ENCODE measurements around the gene FOXD3. TPM values are rescaled to one million over a fixed set of nuclear protein-coding genes. Genes with fewer than 3 reads are reported as not detected.

FOXD3 gene
- total RNA-seq, 1 experiment from 2014 or later = 0.80 TPM

GRCh38 chr1:63323865-63324778 is 1.8 kb downstream of the FOXD3 start:
- H3K36me3 ChIP-seq (ENCODE audit: control insufficient read depth, insufficient read depth, low read length) = no peaks in the 10 kb centered on the region
- ChIA-PET CTCF (no interaction called here), POLR2A (no interaction called here)
- H3K4me3 ChIP-seq (ENCODE audit: low read depth in 2 of 2, low read length in 2 of 2) = no peak overlapping the region
- TF ChIP-seq REST (IDR thresholded peaks at IDR 0.05; ENCODE audit: insufficient read depth in 1 of 2, low read depth in 2 of 2, low read length in 1 of 2) (no peak), POLR2AphosphoS5 (IDR thresholded peaks at IDR 0.05; ENCODE audit: low read depth, low read length) (no peak)
- TF ChIP-seq, protein P1, sequence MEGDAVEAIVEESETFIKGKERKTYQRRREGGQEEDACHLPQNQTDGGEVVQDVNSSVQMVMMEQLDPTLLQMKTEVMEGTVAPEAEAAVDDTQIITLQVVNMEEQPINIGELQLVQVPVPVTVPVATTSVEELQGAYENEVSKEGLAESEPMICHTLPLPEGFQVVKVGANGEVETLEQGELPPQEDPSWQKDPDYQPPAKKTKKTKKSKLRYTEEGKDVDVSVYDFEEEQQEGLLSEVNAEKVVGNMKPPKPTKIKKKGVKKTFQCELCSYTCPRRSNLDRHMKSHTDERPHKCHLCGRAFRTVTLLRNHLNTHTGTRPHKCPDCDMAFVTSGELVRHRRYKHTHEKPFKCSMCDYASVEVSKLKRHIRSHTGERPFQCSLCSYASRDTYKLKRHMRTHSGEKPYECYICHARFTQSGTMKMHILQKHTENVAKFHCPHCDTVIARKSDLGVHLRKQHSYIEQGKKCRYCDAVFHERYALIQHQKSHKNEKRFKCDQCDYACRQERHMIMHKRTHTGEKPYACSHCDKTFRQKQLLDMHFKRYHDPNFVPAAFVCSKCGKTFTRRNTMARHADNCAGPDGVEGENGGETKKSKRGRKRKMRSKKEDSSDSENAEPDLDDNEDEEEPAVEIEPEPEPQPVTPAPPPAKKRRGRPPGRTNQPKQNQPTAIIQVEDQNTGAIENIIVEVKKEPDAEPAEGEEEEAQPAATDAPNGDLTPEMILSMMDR (IDR thresholded peaks at IDR 0.05) = no peak
- H3K27ac ChIP-seq (ENCODE audit: low read length) = no peak overlapping the region
- H3K27me3 ChIP-seq (ENCODE audit: control insufficient read depth, insufficient read depth, low read length) = no peaks in the 10 kb centered on the region; the same call in 1 of the 2 replicates
- no TSS peak for BruUV-seq (replicated peaks)
- ATAC-seq = no peak
- peaks cover 3% of the 10 kb centered on the region for H3K4me1 ChIP-seq (ENCODE audit: control insufficient read depth, insufficient read depth, low read length)
- DNase-seq (ENCODE audit: low read depth, low spot score) = no peak
- no peaks in the 10 kb centered on the region for H3K9me3 ChIP-seq (ENCODE audit: control insufficient read depth, insufficient read depth, low read depth, low read length)
- in situ Hi-C loops (cut with HindIII; ENCODE audit: low pct_unique_long_range_greater_than_20kb, low sequenced_read_pairs) (no loop called here), intact Hi-C loops (cut with micrococcal nuclease; ENCODE audit: unreplicated experiment) (no loop called here)

GRCh38 chr1:63324779-63325119 is 2.4 kb downstream of the FOXD3 start:
- no TSS peak for BruUV-seq (replicated peaks)
- ATAC-seq (no peak), DNase-seq (ENCODE audit: low read depth, low spot score) (no peak)
- intact Hi-C loops (cut with micrococcal nuclease; ENCODE audit: unreplicated experiment) = loop anchor here (5.0 kb wide), 3 partner anchors 118 to 213 kb away; partner anchors contain the start of genes EFCAB7 and ITGB3BP
- Histone ChIP-seq H3K9me3 (ENCODE audit: control insufficient read depth, insufficient read depth, low read depth, low read length) (no peaks in the 10 kb centered on the region), H3K36me3 (ENCODE audit: control insufficient read depth, insufficient read depth, low read length) (no peaks in the 10 kb centered on the region), H3K4me1 (ENCODE audit: control insufficient read depth, insufficient read depth, low read length) (peaks cover 3% of the 10 kb centered on the region), H3K27ac (ENCODE audit: low read length) (no peak overlapping the region), H3K27me3 (ENCODE audit: control insufficient read depth, insufficient read depth, low read length) (no peaks in the 10 kb centered on the region; the same call in 1 of the 2 replicates), H3K4me3 (ENCODE audit: low read depth in 2 of 2, low read length in 2 of 2) (no peak overlapping the region)
- CTCF ChIA-PET = no interaction called here
- TF ChIP-seq TCF7L2 (IDR thresholded peaks at IDR 0.05; ENCODE audit: low read depth, low read length) (no peak), POLR2AphosphoS5 (IDR thresholded peaks at IDR 0.05; ENCODE audit: low read depth, low read length) (no peak), SIN3A (IDR thresholded peaks at IDR 0.05; ENCODE audit: borderline replicate concordance, insufficient read depth, low read depth, low read length) (no peak), REST (IDR thresholded peaks at IDR 0.05; ENCODE audit: insufficient read depth in 1 of 2, low read depth in 2 of 2, low read length in 1 of 2) (no peak)
- TF ChIP-seq, protein P1 (IDR thresholded peaks at IDR 0.05) = no peak
- in situ Hi-C loops (cut with HindIII; ENCODE audit: low pct_unique_long_range_greater_than_20kb, low sequenced_read_pairs) = no loop called here
- POLR2A ChIA-PET = no interaction called here
